Stimulated activated CD4-positive, alpha-beta T cell treated with anti-CD3 and anti-CD28 coated beads, Interleukin-12 subunit alpha, Interleukin-12 subunit beta, amount 100 ng/mL, for 48 hours (primary cell): ENCODE results near the gene PARD3B.

Experiments
- DNase-seq, 3 donors: peaks; one replicate each; pipeline ENCODE4 v3.0.0-alpha.2; 2020; ENCODE audit warnings: low read depth in 2 of 3, low spot score in 1 of 3

PARD3B gene

DNA sequence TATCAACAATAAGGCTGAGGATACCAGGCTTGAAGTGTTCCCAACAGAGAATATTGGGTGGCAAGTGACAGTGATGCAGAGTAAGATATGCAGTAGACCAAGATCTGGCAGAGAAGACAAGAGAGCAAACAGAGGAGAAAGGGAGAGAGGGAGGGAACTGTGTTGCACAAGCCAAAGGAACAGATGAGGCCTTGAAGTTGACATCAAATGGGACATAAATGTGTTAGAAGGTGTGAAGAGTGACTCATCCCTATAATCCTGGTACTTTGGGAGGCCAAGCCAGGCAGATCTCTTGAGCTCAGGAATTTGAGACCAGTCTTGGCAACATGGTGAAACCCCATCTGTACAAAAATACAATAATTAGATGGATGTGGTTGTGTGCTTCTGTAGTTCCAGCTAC is 342.9 kb downstream of the PARD3B start:
- no peak for DNase-seq

DNA sequence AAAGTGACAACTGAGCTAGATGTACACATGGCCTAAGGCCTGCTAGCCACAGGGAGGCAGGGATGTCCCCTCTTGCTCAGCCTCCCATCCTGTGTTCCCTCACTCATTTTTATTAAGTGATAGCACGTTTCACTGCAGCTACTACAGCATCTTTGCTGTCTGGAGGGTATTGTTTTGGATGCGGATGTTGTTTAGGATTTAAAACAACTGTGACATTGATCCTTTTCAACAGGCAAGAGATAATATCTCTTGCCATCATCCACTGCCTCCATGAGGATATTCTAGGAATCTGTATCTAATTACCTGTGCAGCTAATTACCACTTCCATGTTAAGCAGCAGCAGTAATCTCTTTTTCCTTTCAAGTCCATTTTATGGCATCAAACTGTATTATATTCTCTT is 345.4 kb downstream of the PARD3B start:
- DNase-seq = no peak

DNA sequence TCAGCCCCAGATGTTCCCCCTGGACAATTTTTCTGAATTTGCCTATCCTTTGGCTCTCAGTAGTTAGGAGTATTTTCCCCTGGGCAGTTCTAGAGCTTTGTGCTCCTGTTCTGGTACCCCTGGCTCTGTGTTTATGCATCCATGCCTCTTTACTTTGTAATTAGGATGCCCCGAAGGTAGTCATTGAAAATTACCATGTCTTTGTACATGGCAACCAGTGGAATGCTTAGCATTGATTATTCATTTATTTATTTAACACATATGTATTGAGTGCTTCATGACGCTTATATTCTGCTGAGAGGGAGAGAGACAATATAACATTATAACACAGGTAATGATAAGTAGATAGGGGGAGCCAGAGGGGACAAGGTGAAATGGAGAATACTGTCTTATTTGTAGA is 346.5 kb downstream of the PARD3B start:
- no peak for DNase-seq

DNA sequence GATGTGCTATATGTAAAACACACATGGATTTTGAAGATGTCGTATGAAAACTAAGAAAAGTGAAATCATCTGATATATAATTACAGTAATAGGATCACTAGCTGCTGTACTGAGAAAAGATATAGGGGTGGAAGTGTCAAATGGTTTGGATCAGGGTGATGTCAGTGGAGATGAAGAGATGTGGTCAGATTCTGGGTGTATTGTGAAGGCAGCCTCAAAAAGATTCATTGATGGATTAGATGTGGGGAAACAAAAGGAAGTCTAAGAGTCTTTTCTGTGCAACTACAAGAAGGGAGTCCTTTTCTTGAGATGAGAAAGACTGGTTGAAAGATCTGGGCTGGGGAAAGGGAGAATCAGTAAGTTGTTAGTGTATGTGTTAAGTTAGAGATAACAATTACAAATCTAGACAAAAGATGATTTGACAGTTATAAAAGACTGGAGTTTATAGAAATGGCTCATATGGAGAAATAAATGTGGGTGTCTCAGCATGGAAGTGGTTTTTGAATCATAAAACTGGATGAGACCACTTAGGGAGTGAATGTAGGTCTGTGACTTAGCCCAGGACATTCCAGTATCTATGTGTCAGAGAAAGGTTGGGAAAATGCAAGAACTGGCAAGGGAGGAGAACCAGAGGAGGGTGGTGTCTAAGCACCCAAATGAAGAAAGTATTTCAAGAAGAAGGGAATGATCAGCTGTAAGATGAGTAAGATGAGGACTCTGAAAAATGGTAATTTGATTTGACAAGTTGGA is 347.4 kb downstream of the PARD3B start:
- no peak for DNase-seq

DNA sequence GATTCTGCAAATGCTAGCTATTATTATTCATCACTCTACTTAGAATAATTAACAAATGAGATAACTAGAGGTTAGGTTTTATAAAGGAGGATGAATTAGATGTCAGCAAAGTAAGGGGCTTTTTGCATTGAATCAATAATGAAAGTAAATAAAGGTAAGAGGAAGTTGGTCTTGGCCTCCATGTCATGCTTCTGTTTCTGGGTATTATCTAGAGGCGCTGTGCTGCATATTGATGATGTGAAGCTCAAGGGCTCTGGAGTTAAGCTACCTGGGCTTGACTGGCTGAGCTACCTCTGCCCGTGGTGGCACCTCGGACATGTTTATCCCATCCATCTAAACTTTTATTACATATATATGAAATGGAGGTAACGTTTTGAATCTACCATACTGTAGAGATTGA is 350.9 kb downstream of the PARD3B start:
- no peak for DNase-seq

DNA sequence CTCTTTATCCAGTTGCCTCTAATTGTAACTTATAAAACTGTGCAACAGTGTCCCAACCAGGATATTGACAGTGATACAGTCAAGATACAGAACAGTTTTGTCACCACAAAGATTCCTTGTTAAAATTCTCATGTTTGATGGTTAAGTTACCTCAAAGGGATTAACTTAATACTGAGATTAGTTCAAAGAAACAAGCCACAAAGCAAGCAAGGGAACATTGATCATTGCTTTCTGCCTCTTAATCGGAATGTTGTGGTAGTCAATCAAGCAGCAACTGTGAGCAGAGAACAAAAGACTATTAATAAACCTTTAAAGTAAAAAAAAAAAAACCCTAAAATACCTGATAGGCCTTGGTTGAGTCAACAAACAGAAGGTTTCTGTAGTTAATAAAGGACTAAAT is 352.3 kb downstream of the PARD3B start:
- DNase-seq = no peak

DNA sequence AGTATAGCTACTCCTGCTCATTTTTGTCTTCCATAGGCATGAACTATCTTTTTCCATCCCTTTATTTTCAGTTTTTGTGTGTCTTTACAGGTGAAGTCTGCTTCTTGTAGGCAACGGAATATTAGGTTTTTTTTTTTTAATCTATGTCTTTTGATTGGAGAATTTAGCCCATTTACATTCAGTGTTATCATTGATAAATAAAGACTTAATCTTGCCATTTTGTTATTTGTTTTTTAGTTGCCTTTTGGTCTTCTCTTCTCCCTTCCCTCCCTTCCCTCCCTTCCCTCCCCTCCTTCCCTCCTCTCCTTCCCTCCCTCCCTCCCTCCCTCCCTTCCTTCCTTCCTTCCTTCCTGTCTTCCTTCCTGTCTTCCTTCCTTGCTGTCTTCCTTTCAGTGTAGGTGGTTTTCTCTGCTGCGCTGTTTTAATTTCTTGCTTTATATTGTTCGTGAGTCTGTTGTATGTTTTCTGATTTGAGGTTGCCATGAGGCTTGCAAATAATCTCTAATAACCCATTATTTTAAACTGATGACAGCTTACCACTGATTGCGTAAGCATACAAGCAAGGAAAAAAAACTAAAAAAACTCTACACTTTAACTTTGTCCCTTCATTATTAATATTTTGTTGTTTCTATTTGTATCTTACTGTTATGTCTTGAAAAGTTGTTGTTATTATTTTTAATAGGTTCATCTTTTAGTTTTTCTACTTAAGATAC is 353.8 kb downstream of the PARD3B start:
- no peak for DNase-seq

DNA sequence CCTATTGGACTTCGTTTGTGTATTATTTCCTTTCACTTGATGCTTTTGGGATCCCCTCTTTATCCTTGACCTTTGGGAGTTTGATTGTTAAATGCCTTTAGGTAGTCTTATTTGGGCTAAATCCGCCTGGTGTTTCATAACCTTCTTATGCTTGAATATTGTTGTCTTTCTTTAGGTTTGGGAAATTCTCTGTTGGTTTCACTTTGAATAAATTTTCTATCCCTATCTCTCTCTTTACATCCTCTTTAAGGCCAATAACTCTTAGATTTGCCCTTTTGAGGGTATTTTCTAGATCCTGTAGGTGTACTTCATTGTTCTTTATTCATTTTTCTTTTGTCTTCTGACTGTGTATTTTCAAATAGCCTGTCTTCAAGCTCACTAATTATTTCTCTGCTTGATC is 354.7 kb downstream of the PARD3B start:
- DNase-seq = no peak

DNA sequence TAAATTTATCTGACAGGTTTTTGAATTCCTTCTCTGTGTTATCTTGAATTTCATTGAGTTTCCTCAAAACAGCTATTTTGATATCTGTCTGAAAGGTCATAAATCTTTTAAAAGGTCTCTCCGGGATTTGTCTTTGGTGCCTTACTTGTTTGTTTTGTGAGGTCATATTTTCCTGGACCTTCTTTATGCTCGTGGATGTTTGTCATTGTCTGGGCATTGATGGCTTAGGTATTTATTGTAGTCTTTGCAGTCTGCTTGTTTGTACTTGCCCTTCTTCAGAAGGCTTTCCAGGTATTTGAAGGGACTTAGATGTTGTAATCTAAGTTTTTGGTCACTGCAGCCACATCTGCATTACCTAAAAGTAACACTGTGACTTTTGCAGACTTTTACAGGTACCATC is 355.2 kb downstream of the PARD3B start:
- no peak for DNase-seq

DNA sequence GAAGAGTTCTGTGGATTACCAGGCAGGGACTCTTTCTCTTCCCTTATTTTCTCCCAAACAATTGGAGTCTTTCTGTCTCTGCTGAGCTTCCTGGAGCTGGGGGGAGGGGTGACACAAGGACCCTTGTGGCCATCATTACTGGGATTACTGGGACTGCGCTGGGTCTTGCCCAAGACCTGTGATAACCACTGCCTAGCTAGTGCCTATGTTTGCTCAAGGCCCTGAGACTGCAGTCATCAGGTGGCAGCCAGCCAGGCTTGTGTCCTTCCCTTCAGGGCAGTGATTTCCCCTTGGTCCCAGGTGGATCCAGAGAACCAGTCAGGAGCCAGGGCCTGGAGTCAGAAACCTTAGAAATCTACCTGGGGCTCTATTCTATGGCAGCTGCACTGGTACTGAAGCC is 355.6 kb downstream of the PARD3B start:
- DNase-seq = no peak

DNA sequence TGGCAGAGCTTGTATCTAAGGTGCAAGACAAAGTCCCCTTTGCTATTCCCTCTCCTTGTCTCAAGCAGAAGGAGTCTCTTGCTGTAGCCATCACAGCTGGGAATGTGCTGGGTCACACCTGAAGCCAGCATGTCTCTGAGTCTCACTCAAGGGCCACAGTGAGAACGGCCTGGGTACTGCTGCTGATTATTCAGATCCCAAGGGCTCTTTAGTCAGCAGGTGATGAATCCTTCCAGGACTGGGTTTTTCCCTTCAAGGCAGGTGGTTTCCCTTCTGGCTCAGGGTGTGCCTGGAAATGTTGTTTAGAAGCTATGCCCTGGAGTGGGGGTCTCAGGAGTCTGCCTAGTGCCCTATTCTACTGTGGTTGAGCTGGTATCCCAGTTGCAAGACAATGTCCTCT is 356.3 kb downstream of the PARD3B start:
- no peak for DNase-seq

DNA sequence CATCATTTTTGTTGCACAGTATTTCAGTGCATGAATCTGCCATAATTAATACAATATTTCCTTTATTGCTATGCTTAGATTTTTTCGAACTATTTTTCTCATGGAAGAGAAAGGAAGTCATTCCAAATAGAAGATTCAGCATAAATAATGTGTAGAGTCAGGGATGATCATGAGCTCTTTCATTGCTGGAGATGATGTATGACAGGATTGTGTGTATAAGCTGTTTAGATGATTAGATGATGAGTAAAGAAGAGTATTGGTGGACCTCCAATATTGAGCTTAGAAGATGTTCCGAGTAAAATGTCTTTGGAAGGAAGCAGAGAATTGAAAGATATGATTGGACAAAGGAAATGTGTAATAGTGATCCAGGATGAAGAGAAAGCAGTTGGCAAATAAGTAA is 364.5 kb downstream of the PARD3B start:
- no peak for DNase-seq

DNA sequence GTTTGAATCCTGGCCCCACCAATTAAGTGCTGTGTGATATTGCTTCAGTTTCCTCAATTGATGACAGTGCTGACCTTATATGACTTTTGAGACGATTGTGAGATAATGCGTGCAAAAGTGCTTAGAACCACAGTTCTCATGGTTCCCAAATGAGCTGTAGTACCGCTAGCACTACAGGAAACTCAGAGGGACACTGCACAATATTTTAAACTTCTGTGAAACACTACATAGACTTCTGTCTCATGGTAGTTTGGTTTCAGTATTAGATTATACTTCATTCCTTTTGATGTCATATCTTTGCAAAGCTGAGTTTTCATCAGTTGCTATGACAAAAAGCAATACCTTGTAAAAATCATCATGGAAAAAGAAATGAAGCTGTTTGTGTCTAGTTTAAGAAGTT is 368.0 kb downstream of the PARD3B start:
- DNase-seq = no peak

DNA sequence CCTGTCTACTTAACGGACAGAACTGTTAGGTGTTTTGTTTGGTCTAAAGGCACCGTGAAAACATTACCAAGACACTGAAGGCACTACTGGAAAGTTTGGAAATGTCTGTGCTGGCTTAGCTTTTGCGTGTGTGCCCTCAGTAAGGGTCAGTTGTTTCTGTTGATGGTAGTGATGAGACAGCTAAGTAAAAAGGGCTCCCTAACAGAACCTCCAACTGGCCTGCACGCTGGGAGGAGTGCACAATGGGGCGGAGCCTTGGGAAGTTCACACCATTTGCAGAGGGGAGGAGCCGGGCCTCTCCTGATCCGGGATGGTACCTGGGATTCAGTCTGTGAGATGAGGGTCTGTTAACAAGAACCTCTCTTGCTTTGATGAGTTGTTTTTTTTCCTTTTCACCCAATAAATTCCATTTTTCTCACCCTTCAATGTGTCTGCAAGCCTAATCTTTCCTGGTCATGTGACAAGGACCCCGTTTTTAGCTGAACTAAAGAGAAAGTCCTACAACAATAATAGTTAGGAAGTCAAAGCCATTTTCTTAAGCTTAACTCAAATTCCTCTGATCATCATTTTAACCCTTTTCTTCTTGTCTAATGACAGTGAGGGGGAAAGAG is 368.7 kb downstream of the PARD3B start:
- DNase-seq = no peak

DNA sequence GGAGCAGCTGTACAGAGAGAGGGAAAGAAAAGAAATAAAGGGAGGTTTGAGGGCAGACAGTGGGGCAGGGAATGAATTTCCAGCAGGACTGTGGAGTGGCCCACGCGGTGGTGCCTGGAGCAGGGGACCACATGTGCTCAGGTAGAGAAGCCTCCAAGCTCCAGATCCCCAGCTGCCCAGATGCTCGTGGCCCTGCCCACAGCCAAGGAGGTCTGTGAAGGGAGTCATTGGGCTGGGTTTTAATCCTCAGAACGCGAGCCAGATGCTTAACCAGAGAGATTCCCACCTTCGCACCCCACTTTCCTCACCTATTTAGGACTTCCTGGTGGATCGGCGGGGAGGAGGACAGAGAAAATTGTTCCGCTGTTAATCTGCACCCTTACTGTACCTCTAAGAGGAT is 369.4 kb downstream of the PARD3B start:
- no peak for DNase-seq

DNA sequence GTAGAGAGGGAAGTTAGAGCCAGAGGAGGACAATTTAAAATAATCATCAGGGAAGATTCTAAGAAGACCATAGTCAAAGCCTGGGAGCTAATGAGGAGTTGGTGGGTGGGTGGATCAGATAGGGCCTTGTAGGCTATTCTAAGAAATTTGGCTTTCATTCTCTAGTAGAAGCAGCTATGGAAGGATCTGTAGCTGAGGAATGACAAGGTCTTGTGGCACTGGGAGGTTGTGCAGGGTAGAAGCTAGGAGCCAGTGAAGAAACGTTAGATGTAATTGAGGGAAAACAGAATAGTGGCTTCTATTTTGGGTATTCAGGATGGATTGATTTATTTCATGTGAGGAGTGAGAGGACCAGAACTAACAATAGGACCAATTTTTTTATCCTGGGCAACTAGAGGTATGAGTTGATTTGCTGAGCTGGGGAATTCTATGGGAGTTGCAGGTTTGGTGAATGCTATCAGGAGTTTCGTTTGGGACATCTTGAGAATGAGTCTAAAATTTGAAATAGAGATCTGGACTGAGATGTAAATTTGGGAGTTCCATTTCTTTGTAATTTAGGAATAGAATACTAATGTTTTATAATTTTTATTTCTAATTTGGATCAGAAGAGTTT is 371.9 kb downstream of the PARD3B start:
- no peak for DNase-seq

DNA sequence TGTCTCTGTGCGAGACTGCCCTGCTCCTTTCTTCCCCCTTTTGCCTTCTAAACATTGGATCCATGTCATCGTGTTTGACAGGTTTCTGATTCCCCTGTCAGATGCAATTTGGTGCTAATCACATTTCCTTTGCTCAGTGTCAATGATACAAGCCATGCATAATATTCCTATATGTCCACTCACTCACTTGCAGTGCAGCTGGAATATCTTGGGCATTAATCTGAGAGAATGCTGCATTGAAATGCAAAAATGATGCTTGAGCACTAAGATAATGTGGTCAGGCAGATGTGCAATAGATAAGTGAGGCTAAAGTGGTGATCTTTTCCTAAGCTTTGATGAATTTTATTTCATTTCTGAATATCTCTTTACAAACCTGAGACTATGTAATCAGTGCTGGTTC is 375.5 kb downstream of the PARD3B start:
- no peak for DNase-seq

DNA sequence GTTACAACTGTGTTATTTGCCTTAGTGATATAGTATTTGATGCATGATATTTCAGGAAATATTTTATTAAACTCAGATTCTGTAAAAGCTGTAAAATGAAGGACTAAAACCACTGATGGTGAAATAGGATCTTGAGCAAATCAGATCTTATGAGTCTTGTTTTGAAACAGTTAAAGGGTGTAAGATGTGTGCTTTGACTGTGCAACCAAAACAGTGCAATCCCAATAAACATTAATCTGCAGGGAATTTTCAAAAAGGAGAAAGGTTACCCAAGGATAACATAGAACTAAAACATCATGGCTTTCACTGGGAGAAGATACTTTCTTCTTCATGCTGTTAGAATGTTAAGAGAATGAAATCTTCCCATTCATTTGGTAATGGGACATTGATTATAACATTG is 378.7 kb downstream of the PARD3B start:
- no peak for DNase-seq

DNA sequence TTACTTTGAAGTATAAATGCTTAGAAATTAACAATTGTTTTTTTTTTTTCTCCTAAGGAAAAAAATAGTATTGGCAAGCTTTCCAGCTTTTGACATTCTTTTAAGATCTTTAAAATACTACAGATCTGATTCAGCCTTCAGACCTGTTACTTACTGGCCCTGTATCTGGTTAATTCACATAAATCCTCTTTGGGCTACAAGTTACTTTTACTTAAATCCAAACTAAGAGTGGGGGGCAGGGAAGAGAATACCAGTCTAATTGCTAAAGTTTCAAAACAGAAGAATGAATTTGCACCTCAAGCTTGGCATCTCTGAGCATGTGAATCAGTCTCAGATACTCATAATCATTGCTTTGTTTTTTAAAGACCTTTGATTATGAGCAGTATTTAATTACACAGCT is 386.3 kb downstream of the PARD3B start:
- no peak for DNase-seq

DNA sequence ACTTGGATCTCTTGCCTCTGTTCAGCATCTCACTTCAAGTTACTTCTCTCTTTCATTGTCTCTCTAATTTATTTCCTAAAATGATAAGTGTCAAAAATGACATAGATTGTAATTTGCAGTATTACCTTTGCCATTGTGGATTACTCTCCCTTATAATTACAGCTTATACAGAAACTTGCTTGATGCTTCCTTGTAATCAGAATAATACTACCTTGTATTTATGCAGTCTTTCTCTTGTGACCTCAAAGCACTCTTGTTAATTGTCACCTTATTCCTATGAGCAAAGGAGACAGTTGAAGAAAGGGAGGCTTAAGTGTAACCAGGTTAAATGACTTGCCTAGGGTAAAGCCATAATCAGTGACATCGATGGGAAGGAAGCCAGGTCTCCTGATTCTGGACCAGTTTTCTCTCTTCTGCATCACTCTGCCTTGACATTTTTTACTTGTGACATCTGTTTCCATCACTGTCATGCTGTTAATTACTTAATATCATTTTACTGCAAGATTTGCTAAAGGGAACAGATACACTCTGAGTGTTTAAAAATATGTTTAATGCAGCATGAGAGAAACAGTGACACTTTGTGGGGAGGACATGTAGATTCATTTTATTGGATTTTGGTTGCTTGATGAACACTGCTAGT is 388.6 kb downstream of the PARD3B start:
- no peak for DNase-seq

DNA sequence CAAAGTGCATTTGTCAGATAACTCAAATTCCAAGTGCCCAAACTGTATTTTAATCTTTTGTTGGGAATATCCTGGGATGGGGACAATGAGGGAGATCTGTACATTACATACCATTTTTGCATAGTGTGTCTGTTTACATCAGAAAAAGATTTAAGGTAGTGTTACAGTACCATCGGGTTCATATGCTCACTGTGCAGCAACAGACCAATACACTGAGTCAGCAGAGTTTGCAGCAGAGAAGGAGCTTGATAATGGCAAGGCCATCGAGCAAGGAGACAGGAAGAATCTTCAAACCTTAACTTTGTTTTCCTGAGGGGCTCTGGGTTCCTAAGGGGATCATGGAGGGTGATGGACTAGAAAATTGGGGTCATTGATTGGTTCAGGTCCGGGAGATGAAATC is 399.7 kb downstream of the PARD3B start:
- DNase-seq = no peak

DNA sequence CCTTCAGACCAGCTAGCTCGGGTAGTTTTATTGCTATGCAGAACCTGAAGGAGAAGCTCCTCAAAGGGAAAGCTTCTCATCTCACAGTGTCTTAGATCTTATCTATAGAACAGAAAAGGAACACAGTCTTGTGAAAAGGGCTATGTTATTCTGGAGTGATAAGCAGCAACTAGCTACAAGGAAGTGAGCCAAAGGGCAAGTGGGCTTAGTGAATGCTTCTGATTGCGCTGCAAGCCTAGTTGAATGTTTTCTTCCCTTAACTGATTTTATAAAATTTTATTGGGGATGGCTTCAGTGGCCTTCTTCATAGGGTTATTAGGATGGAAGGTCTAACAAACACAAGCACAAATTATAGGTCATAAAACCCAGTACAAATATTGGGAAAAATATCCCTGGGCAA is 400.1 kb downstream of the PARD3B start:
- DNase-seq = no peak
